Measurements from ENCODE around the gene MAGEA3.

DNA sequence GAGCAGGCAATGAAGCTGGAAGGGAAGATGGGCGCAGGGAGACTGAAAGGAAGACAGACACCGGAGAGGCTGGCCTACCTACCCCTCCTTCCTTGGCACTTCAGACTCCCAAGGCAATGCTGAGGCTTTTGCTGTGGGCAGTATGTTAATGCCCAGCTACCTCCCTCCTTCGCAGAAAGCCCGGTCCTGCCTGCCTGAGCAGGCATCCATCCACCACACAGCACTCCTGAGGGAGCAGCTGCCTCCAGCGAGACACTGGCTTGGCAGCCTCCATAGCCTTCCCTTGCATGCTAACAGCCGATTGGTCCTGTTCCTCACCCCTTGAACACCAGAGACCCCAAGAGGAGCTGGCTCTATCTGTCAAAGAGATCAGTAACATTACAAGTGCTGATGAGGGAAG is 46.5 kb upstream of the MAGEA3 start:
- TF ChIP-seq BHLHE40 (IDR thresholded peaks at IDR 0.05; ENCODE audit: borderline replicate concordance in 1 of 2, low read depth in 2 of 2, low read length in 1 of 2), result no peak
- TF ChIP-seq CTCF (IDR thresholded peaks at IDR 0.05 in 2 of 3, conservative IDR thresholded peaks at IDR 0.05 in 1 of 3; ENCODE audit: control insufficient read depth in 2 of 3, extremely low read depth in 1 of 3, insufficient read depth in 1 of 3, low read depth in 3 of 3, low read length in 3 of 3), result no peak
- no peak for TF ChIP-seq CBFB (IDR thresholded peaks at IDR 0.05; ENCODE audit: low read depth)
- no peak for TF ChIP-seq GABPA (IDR thresholded peaks at IDR 0.05; ENCODE audit: low read depth)
- TF ChIP-seq REST (IDR thresholded peaks at IDR 0.05; ENCODE audit: low read depth, low read length), result no peak
- TF ChIP-seq E2F4 (IDR thresholded peaks at IDR 0.05; ENCODE audit: low read depth, low read length), result no peak
- TF ChIP-seq HDAC6 (IDR thresholded peaks at IDR 0.05; ENCODE audit: unreplicated experiment), result no peak
- TF ChIP-seq POLR2A (IDR thresholded peaks at IDR 0.05; ENCODE audit: low read depth, low read length), result no peak

All from GM12878 (cell line).